ENCODE measurements around the gene CDYL.

- TF ChIP-seq CTCF (IDR thresholded peaks at IDR 0.05): no peak
- no peak for TF ChIP-seq EZH2 (IDR thresholded peaks at IDR 0.05)
Measured at GRCh38 chr6:4964675-4965561, 188.7 kb downstream of the CDYL start.

Data from neural progenitor cell (in vitro differentiated cells).